Uterus (tissue), 4 donors: ENCODE data around the gene VKORC1L1. TPM values are rescaled to one million over a fixed set of nuclear protein-coding genes. Genes with fewer than 3 reads are reported as not detected.
"Not testable (repeated sequence)": the region's sequence is repeated elsewhere in the genome, so short reads cannot be mapped to it uniquely, and the experiment has no call there.

ENCODE experiments used
- DNase-seq, 2 donors: peaks; one replicate each; pipeline ENCODE4 v3.0.0-alpha.2; 2019 to 2020
- H3K27ac ChIP-seq, 2 donors: fragments of 200-600 bp; sonication (generic); 1 replicate in 1 of 2; 2 replicates in 1 of 2; pipeline ENCODE4 v1.5.1; 2016 to 2018
- H3K27me3 ChIP-seq, 2 donors: fragments of 200-600 bp; sonication (generic); one replicate each; pipeline ENCODE4 v1.5.1; 2018 to 2019; ENCODE audit warnings: control low read depth in 1 of 2
- H3K36me3 ChIP-seq, 2 donors: fragments of 200-600 bp; sonication (generic); one replicate each; pipeline ENCODE4 v1.5.1; 2019; ENCODE audit warnings: control low read depth in 1 of 2
- H3K4me1 ChIP-seq, 2 donors: fragments of 200-600 bp; sonication (generic); one replicate each; pipeline ENCODE4 v1.5.1; 2018 to 2019; ENCODE audit warnings: control low read depth in 1 of 2
- H3K4me3 ChIP-seq, 2 donors: fragments of 200-600 bp; sonication (generic); 1 replicate in 1 of 2; 2 replicates in 1 of 2; pipeline ENCODE4 v1.5.1; 2018 to 2019; ENCODE audit warnings: mild to moderate bottlenecking in 1 of 2
- H3K9me3 ChIP-seq, 2 donors: fragments of 200-600 bp; sonication (generic); one replicate each; pipeline ENCODE4 v1.5.1; 2019; ENCODE audit warnings: control low read depth in 1 of 2
- POLR2A ChIP-seq, 2 donors: fragments of 450-650 bp; IDR thresholded peaks; one replicate each; pipeline ENCODE4 v1.6.1; 2016; ENCODE audit warnings: antibody characterized with exemption in 2 of 2, mild to moderate bottlenecking in 1 of 2, moderate library complexity in 1 of 2
- intact Hi-C: fragments of 100-400 bp; cut with DNase I; formaldehyde crosslinking; loops from one replicate; pipeline ENCODE4 v1.15.1; 2023; ENCODE audit warnings: low total_unique reads
- total RNA-seq, 4 donors: library from RNA; depleted of rRNA in 3 of 4; stranded (reverse); fragments of >200 nt in 3 of 4; gene quantifications; one replicate each; pipeline versions ENCODE4 v1.1.0 to v1.2.4, GENCODE V29; 2014 to 2023
- TF ChIP-seq, protein P1 (sequence below), 4 experiments: fragments of 200-600 bp in 2 of 4; fragments of 450-650 bp in 2 of 4; sonication (generic) in 2 of 4; IDR thresholded peaks; one replicate each; pipeline ENCODE4 v1.5.1; 2016 to 2019; ENCODE audit warnings: antibody characterized with exemption in 4 of 4, mild to moderate bottlenecking in 2 of 4, moderate library complexity in 1 of 4
- donor health status: DM: yes; HTN: yes; CAD: no.

The VKORC1L1 gene
- total RNA-seq, 4 donors from 2014 or later, result 12.3 to 33.9 (median 20.6) TPM

DNA sequence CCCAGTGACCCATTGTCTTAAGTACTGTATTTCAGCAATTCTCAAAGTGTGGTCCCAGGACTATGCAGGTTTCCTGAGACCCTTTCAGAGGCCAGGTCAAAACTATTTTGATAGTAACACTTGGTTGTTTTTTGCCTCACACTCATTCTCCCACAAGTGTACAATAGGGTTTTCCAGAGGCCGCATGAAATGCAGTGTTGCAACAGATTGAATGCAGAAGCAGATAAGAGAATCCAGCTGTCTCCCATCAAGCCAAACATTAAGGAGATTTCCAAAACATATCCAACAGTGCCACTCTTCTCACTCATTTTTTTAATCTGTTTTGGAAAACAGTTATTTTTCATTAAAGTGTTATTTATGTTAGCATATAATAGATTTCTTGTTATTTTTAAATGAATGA, 20.0 kb downstream of the VKORC1L1 start:
- intact Hi-C loops, result no loop called here
- Histone ChIP-seq H3K27ac (no peak overlapping the region), H3K4me3 (no peak overlapping the region), H3K36me3 (no peaks in the 10 kb centered on the region), H3K4me1 (no peaks in the 10 kb centered on the region), H3K27me3 (no peaks in the 10 kb centered on the region), H3K9me3 (no peaks in the 10 kb centered on the region)
- TF ChIP-seq POLR2A (IDR thresholded peaks at IDR 0.05), result no peak
- TF ChIP-seq, protein P1, sequence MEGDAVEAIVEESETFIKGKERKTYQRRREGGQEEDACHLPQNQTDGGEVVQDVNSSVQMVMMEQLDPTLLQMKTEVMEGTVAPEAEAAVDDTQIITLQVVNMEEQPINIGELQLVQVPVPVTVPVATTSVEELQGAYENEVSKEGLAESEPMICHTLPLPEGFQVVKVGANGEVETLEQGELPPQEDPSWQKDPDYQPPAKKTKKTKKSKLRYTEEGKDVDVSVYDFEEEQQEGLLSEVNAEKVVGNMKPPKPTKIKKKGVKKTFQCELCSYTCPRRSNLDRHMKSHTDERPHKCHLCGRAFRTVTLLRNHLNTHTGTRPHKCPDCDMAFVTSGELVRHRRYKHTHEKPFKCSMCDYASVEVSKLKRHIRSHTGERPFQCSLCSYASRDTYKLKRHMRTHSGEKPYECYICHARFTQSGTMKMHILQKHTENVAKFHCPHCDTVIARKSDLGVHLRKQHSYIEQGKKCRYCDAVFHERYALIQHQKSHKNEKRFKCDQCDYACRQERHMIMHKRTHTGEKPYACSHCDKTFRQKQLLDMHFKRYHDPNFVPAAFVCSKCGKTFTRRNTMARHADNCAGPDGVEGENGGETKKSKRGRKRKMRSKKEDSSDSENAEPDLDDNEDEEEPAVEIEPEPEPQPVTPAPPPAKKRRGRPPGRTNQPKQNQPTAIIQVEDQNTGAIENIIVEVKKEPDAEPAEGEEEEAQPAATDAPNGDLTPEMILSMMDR (IDR thresholded peaks at IDR 0.05), result no peak
- DNase-seq, result no peak

DNA sequence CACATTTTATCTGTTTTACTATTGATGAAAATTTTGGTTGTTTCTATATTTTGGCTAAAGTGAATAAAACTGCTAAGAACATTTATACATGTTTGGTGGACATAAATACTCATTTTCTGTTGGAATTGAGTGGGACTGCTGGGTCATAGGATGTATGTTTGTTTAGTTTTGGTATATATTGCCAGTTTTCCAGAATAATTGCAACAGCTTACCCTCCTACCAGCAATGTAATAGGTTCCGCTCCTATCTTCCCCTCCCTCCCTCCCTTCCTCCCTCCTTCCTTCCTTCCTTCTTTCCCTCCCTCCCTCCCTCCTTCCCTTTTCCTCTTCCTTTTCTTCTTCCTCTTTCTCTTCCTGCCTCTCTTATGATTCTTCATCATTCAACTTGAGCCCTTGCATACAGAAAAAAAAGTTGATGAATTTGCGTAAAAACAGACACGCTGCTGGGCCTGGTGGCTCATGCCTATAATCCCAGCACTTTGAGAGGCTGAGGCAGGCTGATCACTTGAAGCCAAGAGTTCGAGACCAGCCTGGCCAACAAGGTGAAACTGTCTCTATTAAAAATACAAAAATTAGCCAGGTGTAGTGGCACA, 23.5 kb downstream of the VKORC1L1 start:
- H3K36me3 ChIP-seq, result no peaks in the 10 kb centered on the region
- H3K4me1 ChIP-seq, result no peaks in the 10 kb centered on the region
- H3K27me3 ChIP-seq, result no peaks in the 10 kb centered on the region
- no peak for TF ChIP-seq POLR2A (IDR thresholded peaks at IDR 0.05)
- TF ChIP-seq, protein P1 (IDR thresholded peaks at IDR 0.05), result no peak
- H3K4me3 ChIP-seq, result no peak overlapping the region
- intact Hi-C loops, result no loop called here
- no peak overlapping the region for H3K27ac ChIP-seq
- DNase-seq, result no peak
- no peaks in the 10 kb centered on the region for H3K9me3 ChIP-seq

DNA sequence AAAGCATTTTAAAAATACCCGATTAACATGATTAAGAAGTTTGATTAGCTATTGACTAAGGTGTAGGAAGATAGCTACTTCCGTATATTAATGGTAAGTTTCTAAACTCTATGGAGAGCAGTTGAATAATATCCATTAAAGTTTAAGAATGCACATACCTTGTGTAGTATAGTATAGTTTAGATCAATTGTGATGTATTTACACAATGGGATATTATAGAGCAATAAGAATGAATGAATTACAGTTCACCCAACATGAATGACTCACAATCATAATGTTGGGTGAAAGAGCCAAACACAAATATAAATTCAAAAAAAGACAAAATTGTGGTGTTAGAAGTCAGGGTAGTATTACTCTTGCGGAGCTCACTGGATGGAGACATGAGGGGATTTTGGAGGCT, 24.4 kb downstream of the VKORC1L1 start:
- H3K27ac ChIP-seq, intact Hi-C loops, H3K4me1 ChIP-seq: not testable (repeated sequence)

DNA sequence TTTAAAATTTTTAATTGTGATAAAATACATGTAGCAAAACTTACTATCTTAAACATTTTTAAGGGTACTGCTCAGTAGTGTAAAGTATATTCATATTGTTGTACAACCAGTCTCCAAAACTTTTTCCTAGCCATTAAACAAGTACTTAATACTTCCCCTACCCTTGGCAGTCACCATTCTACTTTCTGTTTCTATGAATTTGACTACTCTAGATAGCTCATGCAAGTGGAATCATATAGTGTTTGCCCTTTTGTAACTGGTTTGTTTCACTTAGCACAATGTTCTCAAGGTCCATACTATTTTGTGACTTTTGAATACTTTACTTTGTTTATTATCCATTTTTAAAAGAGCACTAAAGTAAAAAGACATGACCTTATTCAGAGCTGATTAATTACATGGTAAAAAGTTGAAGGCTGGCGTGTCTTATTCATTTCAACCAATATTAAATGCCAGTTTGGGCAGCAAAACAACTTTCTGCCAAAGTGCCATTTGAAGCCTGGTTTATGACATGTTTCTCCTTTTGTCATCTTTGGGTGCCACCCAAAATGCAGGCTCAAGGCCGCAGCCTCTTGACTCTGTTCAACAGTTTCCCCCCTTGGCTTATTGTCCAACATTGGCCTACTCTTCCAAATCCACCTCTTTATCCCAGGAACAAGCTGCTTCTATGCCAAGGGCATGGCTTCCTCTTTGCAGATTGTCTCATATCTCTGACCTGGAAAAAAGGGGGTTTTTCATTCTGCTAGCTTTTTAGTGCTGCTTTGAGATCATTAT, 26.0 kb downstream of the VKORC1L1 start:
- intact Hi-C loops, H3K36me3 ChIP-seq, H3K4me3 ChIP-seq, H3K9me3 ChIP-seq, H3K27me3 ChIP-seq, H3K27ac ChIP-seq, H3K4me1 ChIP-seq, DNase-seq: not testable (repeated sequence)

More for the DNA sequence above, 24.4 kb downstream of the VKORC1L1 start:
- not testable (repeated sequence) for H3K9me3 ChIP-seq, H3K36me3 ChIP-seq, DNase-seq, H3K4me3 ChIP-seq, H3K27me3 ChIP-seq

DNA sequence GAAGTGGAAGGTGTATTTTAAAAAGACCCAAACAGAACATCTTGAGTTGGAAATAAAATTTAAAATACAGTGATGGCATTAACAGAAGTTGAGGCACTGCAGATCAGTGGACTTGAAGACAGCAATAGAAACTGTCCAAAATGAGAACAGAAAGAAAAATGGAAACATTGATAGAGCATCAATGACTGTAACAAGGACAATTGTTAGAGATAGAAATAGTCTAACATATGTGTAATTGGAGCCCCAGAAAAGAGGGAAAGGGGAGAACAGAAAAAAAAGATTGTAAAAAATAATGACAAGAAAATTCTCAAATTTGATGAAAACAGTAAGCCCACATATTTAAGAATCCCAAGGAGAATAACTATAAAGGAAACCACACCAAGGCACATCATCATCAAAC, 29.4 kb downstream of the VKORC1L1 start:
- Histone ChIP-seq H3K4me1 (no peaks in the 10 kb centered on the region), H3K36me3 (no peaks in the 10 kb centered on the region), H3K4me3 (no peak overlapping the region), H3K9me3 (no peaks in the 10 kb centered on the region), H3K27ac (no peak overlapping the region), H3K27me3 (no peaks in the 10 kb centered on the region)
- TF ChIP-seq POLR2A (IDR thresholded peaks at IDR 0.05), result no peak
- TF ChIP-seq, protein P1 (IDR thresholded peaks at IDR 0.05), result no peak
- intact Hi-C loops, result no loop called here
- DNase-seq, result no peak

DNA sequence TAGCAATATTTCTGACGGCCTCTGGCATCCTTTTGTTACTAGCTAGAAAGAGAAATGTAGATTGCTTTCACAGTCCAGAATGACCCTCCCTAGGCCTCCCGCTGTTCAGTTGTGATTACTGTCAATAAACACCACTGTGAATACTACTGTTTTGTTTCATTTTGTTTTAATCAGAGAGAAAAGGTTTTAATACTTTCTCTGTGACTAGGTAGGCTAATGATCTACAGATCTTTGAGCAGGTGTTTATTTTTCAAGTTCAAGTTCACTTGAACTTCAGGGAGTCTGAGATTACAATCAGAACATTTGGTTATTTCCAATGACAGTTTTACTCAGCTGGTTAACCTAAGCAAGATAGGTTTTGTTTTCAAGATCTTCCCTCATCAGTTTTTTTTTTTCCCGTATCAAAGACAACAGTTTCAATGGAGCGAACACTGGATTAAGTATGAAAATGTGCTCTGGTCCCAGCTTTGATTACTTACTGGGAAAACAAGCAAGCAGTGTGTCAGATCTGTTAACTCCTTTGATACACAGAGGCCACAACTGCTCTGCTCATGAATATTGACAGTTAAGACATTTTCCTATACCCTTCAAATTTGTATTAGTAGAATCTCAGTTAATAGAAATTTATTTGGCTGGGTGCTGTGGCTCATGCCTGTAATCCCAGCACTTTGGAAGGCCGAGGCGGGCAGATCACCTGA, 34.8 kb downstream of the VKORC1L1 start:
- DNase-seq, result no peak
- TF ChIP-seq POLR2A (IDR thresholded peaks at IDR 0.05), result no peak
- TF ChIP-seq, protein P1 (IDR thresholded peaks at IDR 0.05), result no peak
- intact Hi-C loops, result no loop called here

More for the DNA sequence above, 34.8 kb downstream of the VKORC1L1 start:
- H3K27me3 ChIP-seq, result no peaks in the 10 kb centered on the region
- no peak overlapping the region for H3K27ac ChIP-seq
- no peaks in the 10 kb centered on the region for H3K4me1 ChIP-seq
- H3K9me3 ChIP-seq, result no peaks in the 10 kb centered on the region
- H3K4me3 ChIP-seq, result no peak overlapping the region
- no peaks in the 10 kb centered on the region for H3K36me3 ChIP-seq
